GM13977 (cell line): ENCODE results near the gene ICAM2.
A peak's percentile ranks its signal among the peaks of the same experiment; 100 is the strongest.

Experiments
- DNase-seq: peaks from one replicate; pipeline ENCODE4 v3.0.0; 2012; ENCODE audit warnings: low spot score
- in situ Hi-C: fragments of 300-500 bp; cut with MboI; formaldehyde crosslinking; loops from one replicate; pipeline ENCODE4 v1.12.0; 2022; ENCODE audit warnings: low sequenced_read_pairs, low pct_unique_long_range_greater_than_20kb, mixed read lengths, inconsistent platforms; ENCODE audit not compliant: unreplicated experiment
- TF ChIP-seq, protein P1 (sequence below): IDR thresholded peaks from 2 replicates; pipeline ENCODE4 v1.5.1; 2012; ENCODE audit warnings: mild to moderate bottlenecking, control low read depth; ENCODE audit not compliant: insufficient read depth; ENCODE audit errors: extremely low read depth, missing control alignments

Gene ICAM2

DNA sequence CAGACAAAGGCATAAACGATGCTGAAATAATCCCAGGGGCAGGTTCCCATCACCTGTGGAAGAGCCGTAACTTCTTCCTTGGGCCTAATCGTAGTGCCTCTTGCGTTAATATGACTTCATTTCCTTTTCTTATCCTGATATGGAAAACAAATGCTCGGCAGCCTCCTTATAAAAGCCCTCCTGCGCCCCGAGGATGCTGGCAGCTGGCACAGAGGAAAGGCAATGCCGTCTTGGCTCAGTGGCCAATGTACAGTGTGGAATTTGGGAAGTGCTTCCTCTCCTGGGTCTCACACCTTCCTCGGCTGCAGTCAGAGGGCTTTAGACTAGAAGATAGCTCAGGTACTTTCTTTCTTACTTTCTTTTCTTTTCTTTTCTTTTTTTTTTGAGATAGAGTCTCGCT lies 51.2 kb downstream of the ICAM2 start:
- DNase-seq, result no peak
- in situ Hi-C loops, result no loop called here
- TF ChIP-seq, protein P1, sequence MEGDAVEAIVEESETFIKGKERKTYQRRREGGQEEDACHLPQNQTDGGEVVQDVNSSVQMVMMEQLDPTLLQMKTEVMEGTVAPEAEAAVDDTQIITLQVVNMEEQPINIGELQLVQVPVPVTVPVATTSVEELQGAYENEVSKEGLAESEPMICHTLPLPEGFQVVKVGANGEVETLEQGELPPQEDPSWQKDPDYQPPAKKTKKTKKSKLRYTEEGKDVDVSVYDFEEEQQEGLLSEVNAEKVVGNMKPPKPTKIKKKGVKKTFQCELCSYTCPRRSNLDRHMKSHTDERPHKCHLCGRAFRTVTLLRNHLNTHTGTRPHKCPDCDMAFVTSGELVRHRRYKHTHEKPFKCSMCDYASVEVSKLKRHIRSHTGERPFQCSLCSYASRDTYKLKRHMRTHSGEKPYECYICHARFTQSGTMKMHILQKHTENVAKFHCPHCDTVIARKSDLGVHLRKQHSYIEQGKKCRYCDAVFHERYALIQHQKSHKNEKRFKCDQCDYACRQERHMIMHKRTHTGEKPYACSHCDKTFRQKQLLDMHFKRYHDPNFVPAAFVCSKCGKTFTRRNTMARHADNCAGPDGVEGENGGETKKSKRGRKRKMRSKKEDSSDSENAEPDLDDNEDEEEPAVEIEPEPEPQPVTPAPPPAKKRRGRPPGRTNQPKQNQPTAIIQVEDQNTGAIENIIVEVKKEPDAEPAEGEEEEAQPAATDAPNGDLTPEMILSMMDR, result no peak

DNA sequence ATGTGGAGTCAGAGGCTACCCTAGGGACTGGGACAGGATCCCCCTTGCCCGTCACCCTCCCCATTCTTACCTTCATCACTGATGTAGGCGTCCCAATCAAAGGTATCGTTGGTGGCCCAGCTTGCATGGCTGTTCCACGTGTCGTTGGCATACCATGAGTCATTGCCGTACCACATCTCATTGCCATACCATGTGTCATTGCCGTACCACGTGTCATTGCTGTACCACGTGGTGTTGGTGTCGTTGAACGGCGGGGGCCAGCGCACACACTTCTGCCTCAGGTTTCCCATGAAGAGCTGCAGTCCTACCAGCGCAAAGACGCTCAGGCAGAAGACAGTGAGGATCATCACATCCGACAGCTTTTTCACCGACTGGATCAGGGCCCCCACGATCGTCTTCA lies 52.5 kb downstream of the ICAM2 start:
- in situ Hi-C loops, result no loop called here
- DNase-seq, result no peak
- TF ChIP-seq, protein P1, result no peak

DNA sequence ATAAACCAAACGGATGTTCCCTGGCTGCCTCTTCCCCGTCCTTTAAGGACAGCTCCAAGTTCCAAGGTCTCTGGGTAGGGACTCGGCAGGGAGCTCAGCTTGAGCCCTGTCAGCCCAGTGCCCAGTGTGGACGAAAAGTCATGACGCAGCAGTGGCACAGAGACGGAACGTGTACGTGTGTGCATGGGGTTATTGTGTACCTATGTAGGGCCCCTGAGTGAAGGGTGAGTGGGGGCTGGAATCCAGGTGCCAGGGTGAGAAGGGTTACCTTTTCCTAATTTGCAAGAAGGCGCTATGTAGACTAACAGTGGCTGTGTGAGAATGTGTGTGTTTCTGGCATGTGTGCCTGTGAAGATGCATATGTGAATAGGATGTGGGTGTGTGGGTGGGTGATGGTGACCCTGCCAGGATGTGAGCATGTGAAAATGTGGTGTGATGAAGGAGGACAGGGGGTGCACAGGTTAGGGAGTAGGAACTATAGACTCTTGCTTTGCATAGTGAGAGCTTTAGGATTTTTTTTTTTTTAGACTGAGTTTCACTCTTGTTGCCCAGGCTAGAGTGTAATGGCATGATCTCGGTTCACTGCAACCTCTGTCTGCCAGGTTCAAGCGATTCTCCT lies 53.7 kb downstream of the ICAM2 start:
- in situ Hi-C loops, result no loop called here
- TF ChIP-seq, protein P1, result no peak
- peak; percentile 54 for DNase-seq

DNA sequence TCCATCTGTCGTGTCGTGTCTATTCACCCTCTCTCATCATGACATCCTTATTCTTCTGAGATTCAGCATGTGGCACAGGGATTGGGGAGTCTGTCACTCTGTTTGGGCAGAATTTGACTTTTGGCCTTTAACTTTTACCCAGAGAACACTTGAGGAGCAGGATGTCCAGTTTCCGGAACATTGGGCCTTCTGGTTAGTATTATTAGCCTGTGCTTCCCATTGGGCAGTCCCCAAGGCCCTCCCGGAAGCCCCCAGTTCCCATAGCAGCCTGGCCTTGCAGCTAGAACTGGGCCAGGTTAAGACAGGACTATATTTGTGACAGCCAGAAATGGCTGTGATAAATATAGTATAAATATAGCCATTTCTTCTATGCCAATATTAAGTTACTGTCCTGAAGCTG lies 57.3 kb downstream of the ICAM2 start:
- no peak for DNase-seq
- in situ Hi-C loops, result no loop called here
- TF ChIP-seq, protein P1, result no peak

DNA sequence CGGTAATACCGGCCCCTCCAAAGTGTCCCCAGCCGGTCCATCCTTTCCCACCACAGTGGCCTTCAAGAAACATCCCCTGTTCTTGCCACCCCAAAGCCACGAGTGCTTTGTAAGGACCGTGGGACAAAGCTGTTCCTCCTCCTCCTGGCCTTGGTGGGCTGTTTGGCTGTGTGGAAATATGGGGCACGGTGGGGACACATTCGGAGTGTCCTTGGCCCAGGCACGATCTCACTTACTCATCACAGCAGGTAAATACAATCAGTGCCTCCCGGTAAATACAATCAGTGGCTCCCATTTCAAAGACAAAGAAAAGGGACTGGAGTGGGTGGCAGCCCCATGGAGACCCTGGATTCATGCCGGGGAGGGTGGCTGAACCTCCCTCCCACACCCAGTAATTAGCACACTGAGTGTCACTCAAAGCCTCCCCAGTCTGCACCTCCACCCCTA lies 58.1 kb downstream of the ICAM2 start:
- no peak for DNase-seq
- TF ChIP-seq, protein P1, result no peak
- in situ Hi-C loops, result no loop called here

DNA sequence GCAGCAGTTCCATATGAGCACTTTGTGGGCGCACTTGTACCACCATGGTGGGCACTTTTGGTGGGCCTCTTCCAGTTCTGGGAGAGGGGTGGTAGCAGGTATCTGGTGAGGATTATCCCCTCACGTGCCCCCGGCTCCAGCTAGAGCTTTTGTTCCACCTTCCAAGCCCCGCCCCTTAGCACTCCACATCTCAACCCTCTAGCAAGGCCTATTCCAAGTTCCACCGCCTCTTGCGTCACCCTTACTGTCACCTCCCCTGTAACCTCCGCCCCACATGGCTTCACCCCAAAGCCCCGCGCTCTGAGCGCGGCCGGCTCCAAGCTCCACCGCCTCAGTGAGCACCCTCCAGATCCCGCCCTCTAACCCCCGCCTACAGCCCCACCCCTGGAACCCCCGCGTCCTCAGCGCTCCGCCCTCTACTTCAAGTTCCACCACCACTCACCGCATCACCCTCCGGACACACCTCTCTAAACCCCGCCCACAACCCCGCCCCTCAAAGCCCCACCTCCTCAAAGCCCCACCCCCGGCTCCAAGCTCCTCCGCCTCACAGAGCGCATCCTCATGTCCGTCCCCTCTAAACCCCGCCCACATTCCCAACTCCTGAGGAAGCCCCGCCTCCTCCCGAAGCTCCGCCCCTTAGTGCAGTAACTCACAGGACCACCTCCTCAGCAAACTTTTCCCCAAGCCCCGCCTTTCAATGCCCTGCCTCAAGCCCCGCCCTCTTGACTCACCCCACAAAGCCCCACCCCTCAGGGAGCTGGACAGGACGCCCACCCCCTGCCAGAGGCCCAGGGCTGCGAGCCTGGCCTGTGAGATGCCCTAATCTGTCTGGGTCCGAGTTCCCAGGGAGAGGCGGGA lies 58.8 kb downstream of the ICAM2 start:
- in situ Hi-C loops, result no loop called here
- peak; percentile 64 for DNase-seq
- TF ChIP-seq, protein P1, result no peak
